Central memory CD8-positive, alpha-beta T cell (primary cell): Measurements from ENCODE around the gene PXN.
"Not testable (repeated sequence)": the region's sequence is repeated elsewhere in the genome, so short reads cannot be mapped to it uniquely, and the experiment has no call there.

Experiments used
- ATAC-seq: fragments of 150-1000 bp; cut with Tn5 transposase; replicated peaks from 2 replicates; pipeline ENCODE4 v1.10.0; 2022; ENCODE audit warnings: mild to moderate bottlenecking, moderate FRiP score, moderate number of reproducible peaks; ENCODE audit not compliant: poor library complexity, severe bottlenecking; ENCODE audit errors: extremely low read depth
- DNase-seq, 2 donors: peaks; one replicate each; pipeline ENCODE4 v3.0.0; 2021; ENCODE audit warnings: low spot score in 2 of 2
- H3K27ac Mint-ChIP-seq: one replicate; pipeline ENCODE4 v1.8.0; 2022; ENCODE audit warnings: low read depth, mild to moderate bottlenecking, moderate library complexity, mixed read lengths
- H3K27me3 Mint-ChIP-seq: one replicate; pipeline ENCODE4 v1.8.0; 2022; ENCODE audit warnings: mixed read lengths
- H3K36me3 Mint-ChIP-seq: one replicate; pipeline ENCODE4 v1.8.0; 2022; ENCODE audit warnings: mild to moderate bottlenecking, moderate library complexity, mixed read lengths; ENCODE audit not compliant: insufficient read depth
- H3K4me1 Mint-ChIP-seq: one replicate; pipeline ENCODE4 v1.8.0; 2022; ENCODE audit warnings: mixed read lengths
- H3K4me3 Mint-ChIP-seq: one replicate; pipeline ENCODE4 v1.8.0; 2022; ENCODE audit warnings: mild to moderate bottlenecking, moderate library complexity, mixed read lengths
- H3K9me3 Mint-ChIP-seq: one replicate; pipeline ENCODE4 v1.8.0; 2022; ENCODE audit warnings: mixed read lengths

Gene PXN

GRCh38 chr12:120242275-120242799, 23.2 kb downstream of the PXN start:
- Mint-ChIP-seq H3K9me3 (no peaks in the 10 kb centered on the region), H3K36me3 (peaks cover 12% of the 10 kb centered on the region), H3K4me3 (no peak overlapping the region), H3K27ac (no peak overlapping the region), H3K27me3 (no peaks in the 10 kb centered on the region), H3K4me1 (peaks cover 61% of the 10 kb centered on the region)
- no peak for ATAC-seq
- no peak for DNase-seq

GRCh38 chr12:120241561-120242274, 23.8 kb downstream of the PXN start:
- DNase-seq (no peak), ATAC-seq (no peak)
- H3K9me3 Mint-ChIP-seq: no peaks in the 10 kb centered on the region
- H3K36me3 Mint-ChIP-seq: peaks cover 14% of the 10 kb centered on the region
- H3K4me3 Mint-ChIP-seq: peak overlapping the region; percentile 29
- H3K27ac Mint-ChIP-seq: no peak overlapping the region
- H3K27me3 Mint-ChIP-seq: no peaks in the 10 kb centered on the region
- H3K4me1 Mint-ChIP-seq: peaks cover 61% of the 10 kb centered on the region

GRCh38 chr12:120240495-120240833, 25.1 kb downstream of the PXN start:
- no peaks in the 10 kb centered on the region for H3K27me3 Mint-ChIP-seq
- DNase-seq: no peak
- peak overlapping the region; percentile 29 for H3K4me3 Mint-ChIP-seq
- no peak for ATAC-seq
- H3K4me1 Mint-ChIP-seq: peaks cover 70% of the 10 kb centered on the region
- no peaks in the 10 kb centered on the region for H3K9me3 Mint-ChIP-seq
- no peak overlapping the region for H3K27ac Mint-ChIP-seq
- H3K36me3 Mint-ChIP-seq: peaks cover 18% of the 10 kb centered on the region

- Mint-ChIP-seq H3K9me3 (no peaks in the 10 kb centered on the region), H3K27me3 (no peaks in the 10 kb centered on the region), H3K4me3 (peak overlapping the region; percentile 29), H3K27ac (no peak overlapping the region), H3K36me3 (peaks cover 19% of the 10 kb centered on the region), H3K4me1 (peaks cover 69% of the 10 kb centered on the region)
- DNase-seq (no peak), ATAC-seq (no peak)
These were observed 25.6 kb downstream of the PXN start for GRCh38 chr12:120239776-120240494.

- Mint-ChIP-seq H3K9me3 (no peaks in the 10 kb centered on the region), H3K36me3 (peaks cover 15% of the 10 kb centered on the region), H3K27me3 (no peaks in the 10 kb centered on the region), H3K4me3 (no peak overlapping the region), H3K27ac (no peak overlapping the region), H3K4me1 (peaks cover 72% of the 10 kb centered on the region)
- no peak for ATAC-seq
- no peak for DNase-seq
These were observed 26.6 kb downstream of the PXN start for GRCh38 chr12:120238839-120239445.

GRCh38 chr12:120238217-120238616, 27.3 kb downstream of the PXN start:
- H3K9me3 Mint-ChIP-seq: no peaks in the 10 kb centered on the region
- DNase-seq: no peak
- no peak for ATAC-seq
- H3K27me3 Mint-ChIP-seq: no peaks in the 10 kb centered on the region
- peaks cover 72% of the 10 kb centered on the region for H3K4me1 Mint-ChIP-seq
- H3K4me3 Mint-ChIP-seq: peak overlapping the region; percentile 27
- H3K36me3 Mint-ChIP-seq: peaks cover 15% of the 10 kb centered on the region
- no peak overlapping the region for H3K27ac Mint-ChIP-seq

- H3K4me3 Mint-ChIP-seq: peak overlapping the region; percentile 27
- no peaks in the 10 kb centered on the region for H3K9me3 Mint-ChIP-seq
- DNase-seq: no peak
- H3K27me3 Mint-ChIP-seq: no peaks in the 10 kb centered on the region
- ATAC-seq: no peak
- peaks cover 73% of the 10 kb centered on the region for H3K4me1 Mint-ChIP-seq
- peak overlapping the region; percentile 41 for H3K27ac Mint-ChIP-seq
- H3K36me3 Mint-ChIP-seq: peaks cover 15% of the 10 kb centered on the region
These were observed 28.0 kb downstream of the PXN start for GRCh38 chr12:120237360-120238171.

GRCh38 chr12:120236809-120237208, 28.7 kb downstream of the PXN start:
- Mint-ChIP-seq H3K36me3 (peaks cover 18% of the 10 kb centered on the region), H3K27ac (peak overlapping the region; percentile 82), H3K4me1 (peaks cover 78% of the 10 kb centered on the region)
- not testable (repeated sequence) for H3K9me3 Mint-ChIP-seq, ATAC-seq, H3K4me3 Mint-ChIP-seq, DNase-seq, H3K27me3 Mint-ChIP-seq

- Mint-ChIP-seq H3K36me3 (peaks cover 21% of the 10 kb centered on the region), H3K27ac (peak overlapping the region; percentile 82), H3K4me1 (peaks cover 78% of the 10 kb centered on the region), H3K9me3 (no peaks in the 10 kb centered on the region), H3K27me3 (no peaks in the 10 kb centered on the region), H3K4me3 (peak overlapping the region; percentile 41)
- DNase-seq: no peak
- no peak for ATAC-seq
These were observed 29.9 kb downstream of the PXN start for GRCh38 chr12:120235369-120236323.

- no peak for ATAC-seq
- no peak overlapping the region for H3K4me3 Mint-ChIP-seq
- DNase-seq: no peak
- peaks cover 21% of the 10 kb centered on the region for H3K36me3 Mint-ChIP-seq
- no peak overlapping the region for H3K27ac Mint-ChIP-seq
- peaks cover 75% of the 10 kb centered on the region for H3K4me1 Mint-ChIP-seq
- no peaks in the 10 kb centered on the region for H3K9me3 Mint-ChIP-seq
- no peaks in the 10 kb centered on the region for H3K27me3 Mint-ChIP-seq
These were observed 30.7 kb downstream of the PXN start for GRCh38 chr12:120234643-120235368.
